Ectodermal cell (in vitro differentiated cells): ENCODE data around the gene U2AF1L4. TPM values are rescaled to one million over a fixed set of nuclear protein-coding genes. Genes with fewer than 3 reads are reported as not detected.
A peak's percentile ranks its signal among the peaks of the same experiment; 100 is the strongest.

Source experiments
- H3K27ac ChIP-seq: 2 replicates; pipeline ENCODE4 v1.7.0; 2013; ENCODE audit warnings: mild to moderate bottlenecking, low read depth, low read length; ENCODE audit not compliant: insufficient read depth, poor library complexity, severe bottlenecking
- H3K27me3 ChIP-seq: 2 replicates; pipeline ENCODE4 v1.7.0; 2013; ENCODE audit warnings: mild to moderate bottlenecking, low read length; ENCODE audit not compliant: insufficient read depth, control insufficient read depth, poor library complexity, severe bottlenecking
- H3K36me3 ChIP-seq: one replicate; pipeline ENCODE4 v1.7.0; 2013; ENCODE audit warnings: low read length; ENCODE audit not compliant: control insufficient read depth, insufficient read depth
- H3K4me1 ChIP-seq: one replicate; pipeline ENCODE4 v1.7.0; 2013; ENCODE audit warnings: low read length; ENCODE audit not compliant: control insufficient read depth, insufficient read depth
- H3K4me3 ChIP-seq: 2 replicates; pipeline ENCODE4 v1.7.0; 2013; ENCODE audit warnings: low read depth, low read length, control low read depth; ENCODE audit not compliant: insufficient read depth
- H3K9me3 ChIP-seq: 2 replicates; pipeline ENCODE4 v1.7.0; 2013; ENCODE audit warnings: mild to moderate bottlenecking, low read length, moderate library complexity; ENCODE audit not compliant: control insufficient read depth
- WGBS, 2 experiments: methylation state at CpG; one replicate each; pipeline ENCODE4 v1.1.7; 2013; ENCODE audit warnings: missing lambda C conversion rate in 2 of 2; 5-methylcytosine and 5-hydroxymethylcytosine counted together
- polyA plus RNA-seq, 4 experiments: library from polyadenylated mRNA; stranded (reverse); fragments of 50-300 nt; gene quantifications; one replicate each; pipeline ENCODE4 v1.2.3, GENCODE V29; 2013

U2AF1L4 gene
- 24.4 TPM for polyA plus RNA-seq (2013, experiment 1 of 4)
- polyA plus RNA-seq (2013, experiment 2 of 4), result 19.5 TPM
- 19.1 TPM for polyA plus RNA-seq (2013, experiment 3 of 4)
- polyA plus RNA-seq (2013, experiment 4 of 4), result 17.3 TPM

- H3K4me3 ChIP-seq, result peak within 1 kb of the TSS; percentile 82
- H3K27me3 ChIP-seq, result no peaks in the 10 kb centered on the region
- peak within 1 kb of the TSS; percentile 99 for H3K27ac ChIP-seq
- no peaks in the 10 kb centered on the region for H3K36me3 ChIP-seq
- WGBS, 2 experiments, result 1% methylated on average over 40 of the region's 40 CpGs
- no peaks in the 10 kb centered on the region for H3K9me3 ChIP-seq
- H3K4me1 ChIP-seq, result peaks cover 13% of the 10 kb centered on the region
Observed at GRCh38 chr19:35745328-35746086, at the start of gene U2AF1L4, which contains the start of gene PSENEN. Gene U2AF1L4, minus strand, starts transcription at chr19:35745418. Its CDS starts 27 bp downstream, at chr19:35745391. Gene PSENEN, plus strand, starts transcription at chr19:35745651. Its CDS starts 280 bp downstream, at chr19:35745931.

GRCh38 chr19:35793381-35794165, 48.4 kb upstream of the U2AF1L4 start:
- WGBS, 2 experiments, result 88 to 90% methylated on average over 7 of the region's 7 CpGs
- H3K9me3 ChIP-seq, result no peaks in the 10 kb centered on the region
- no peak overlapping the region for H3K4me3 ChIP-seq
- H3K4me1 ChIP-seq, result no peaks in the 10 kb centered on the region
- peaks cover 31% of the 10 kb centered on the region for H3K27me3 ChIP-seq
- H3K27ac ChIP-seq, result no peak overlapping the region
- H3K36me3 ChIP-seq, result no peaks in the 10 kb centered on the region

GRCh38 chr19:35792888-35793287, 47.7 kb upstream of the U2AF1L4 start:
- no peaks in the 10 kb centered on the region for H3K36me3 ChIP-seq
- H3K27ac ChIP-seq, result no peak overlapping the region
- H3K4me3 ChIP-seq, result no peak overlapping the region
- H3K9me3 ChIP-seq, result no peaks in the 10 kb centered on the region
- WGBS, 2 experiments, result 89 to 91% methylated on average over 8 of the region's 8 CpGs
- no peaks in the 10 kb centered on the region for H3K4me1 ChIP-seq
- peaks cover 28% of the 10 kb centered on the region for H3K27me3 ChIP-seq

- Histone ChIP-seq H3K4me3 (no peak overlapping the region), H3K36me3 (no peaks in the 10 kb centered on the region), H3K27ac (no peak overlapping the region), H3K27me3 (peaks cover 22% of the 10 kb centered on the region), H3K4me1 (no peaks in the 10 kb centered on the region), H3K9me3 (no peaks in the 10 kb centered on the region)
- WGBS, 2 experiments, result 89 to 90% methylated on average over 15 of the region's 15 CpGs
Observed at GRCh38 chr19:35792312-35792711, 47.1 kb upstream of the U2AF1L4 start.

GRCh38 chr19:35791814-35792279, 46.6 kb upstream of the U2AF1L4 start:
- H3K9me3 ChIP-seq, result no peaks in the 10 kb centered on the region
- WGBS, 2 experiments, result 88 to 93% methylated on average over 9 of the region's 9 CpGs

GRCh38 chr19:35790981-35791813, 46.0 kb upstream of the U2AF1L4 start:
- no peaks in the 10 kb centered on the region for H3K9me3 ChIP-seq
- no peak overlapping the region for H3K27ac ChIP-seq
- H3K27me3 ChIP-seq, result peaks cover 11% of the 10 kb centered on the region
- WGBS, 2 experiments, result 80 to 82% methylated on average over 20 of the region's 20 CpGs
- H3K4me1 ChIP-seq, result no peaks in the 10 kb centered on the region
- H3K36me3 ChIP-seq, result no peaks in the 10 kb centered on the region
- no peak overlapping the region for H3K4me3 ChIP-seq

More at GRCh38 chr19:35791814-35792279, 46.6 kb upstream of the U2AF1L4 start:
- Histone ChIP-seq H3K27me3 (peaks cover 17% of the 10 kb centered on the region), H3K36me3 (no peaks in the 10 kb centered on the region), H3K4me3 (no peak overlapping the region), H3K4me1 (no peaks in the 10 kb centered on the region), H3K27ac (no peak overlapping the region)

- no peaks in the 10 kb centered on the region for H3K9me3 ChIP-seq
- 92% methylated on average over 19 of the region's 19 CpGs for WGBS, 2 experiments
- peaks cover 2% of the 10 kb centered on the region for H3K27me3 ChIP-seq
- no peak overlapping the region for H3K27ac ChIP-seq
- no peak overlapping the region for H3K4me3 ChIP-seq
- H3K36me3 ChIP-seq, result no peaks in the 10 kb centered on the region
- no peaks in the 10 kb centered on the region for H3K4me1 ChIP-seq
Observed at GRCh38 chr19:35789978-35790944, 45.0 kb upstream of the U2AF1L4 start.

- H3K4me1 ChIP-seq, result no peaks in the 10 kb centered on the region
- peak overlapping the region; percentile 26 for H3K27ac ChIP-seq
- H3K4me3 ChIP-seq, result no peak overlapping the region
- no peaks in the 10 kb centered on the region for H3K9me3 ChIP-seq
- no peaks in the 10 kb centered on the region for H3K36me3 ChIP-seq
- 86% methylated on average over 11 of the region's 11 CpGs for WGBS, 2 experiments
- H3K27me3 ChIP-seq, result no peaks in the 10 kb centered on the region
Observed at GRCh38 chr19:35789195-35789977, 44.2 kb upstream of the U2AF1L4 start.
